HG02623 (cell line): ENCODE data around the gene DNM2.
"Not testable (repeated sequence)": the region's sequence is repeated elsewhere in the genome, so short reads cannot be mapped to it uniquely, and the experiment has no call there.

Source experiments
- ATAC-seq: cut with Tn5 transposase; IDR thresholded peaks from one replicate; pipeline ENCODE4 v1.9.1; 2021; ENCODE audit warnings: moderate library complexity; ENCODE audit not compliant: unreplicated experiment

DNM2 gene

DNA sequence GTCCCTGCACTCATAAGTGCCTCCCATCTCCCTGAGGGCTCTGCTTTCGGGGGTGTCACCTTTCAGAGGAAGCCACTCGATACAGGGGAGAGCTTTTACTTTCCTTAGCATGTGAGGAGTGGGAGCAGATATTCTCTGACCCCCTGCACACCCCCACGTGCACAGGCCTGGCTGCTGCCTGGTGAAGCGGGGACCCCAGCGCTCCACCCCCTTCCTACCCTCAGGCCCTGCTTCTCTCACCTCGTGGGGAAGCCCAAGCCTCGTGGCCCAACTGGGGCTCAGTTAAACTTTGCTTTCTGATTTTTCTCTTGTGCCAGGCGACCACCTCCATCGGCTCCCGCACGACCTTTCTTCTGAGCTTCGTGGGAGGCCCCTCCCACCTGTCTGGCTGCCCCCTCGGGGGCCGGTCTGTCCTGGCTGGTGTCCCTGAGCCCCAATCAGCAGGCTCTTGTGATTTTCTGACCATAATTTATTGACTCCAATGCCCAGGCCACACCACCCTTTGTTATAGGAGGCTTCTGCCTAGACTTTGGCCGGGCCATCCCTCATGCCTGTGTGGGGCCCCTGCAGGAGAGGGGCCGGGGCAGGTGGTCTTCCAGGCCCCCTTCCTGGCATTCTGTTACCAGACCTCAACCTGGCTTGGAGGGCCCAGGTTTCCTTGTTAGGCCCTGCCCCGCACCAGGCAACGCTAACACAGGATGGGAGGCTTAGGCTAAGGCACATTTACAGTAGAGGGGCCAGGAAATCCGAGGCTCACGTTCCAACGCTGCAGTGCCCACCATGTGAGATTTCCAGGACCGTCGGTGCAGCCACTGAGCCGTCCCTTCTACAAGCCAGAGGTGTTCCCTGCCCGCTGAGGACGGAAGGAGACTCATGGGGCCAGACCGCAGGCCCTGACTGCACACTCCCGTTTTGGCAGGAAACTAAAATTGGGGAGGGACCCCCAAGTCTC lies 114.4 kb downstream of the DNM2 start:
- ATAC-seq: no peak

- no peak for ATAC-seq
Measured at GRCh38 chr19:10832939-10833296, 115.0 kb downstream of the DNM2 start.

DNA sequence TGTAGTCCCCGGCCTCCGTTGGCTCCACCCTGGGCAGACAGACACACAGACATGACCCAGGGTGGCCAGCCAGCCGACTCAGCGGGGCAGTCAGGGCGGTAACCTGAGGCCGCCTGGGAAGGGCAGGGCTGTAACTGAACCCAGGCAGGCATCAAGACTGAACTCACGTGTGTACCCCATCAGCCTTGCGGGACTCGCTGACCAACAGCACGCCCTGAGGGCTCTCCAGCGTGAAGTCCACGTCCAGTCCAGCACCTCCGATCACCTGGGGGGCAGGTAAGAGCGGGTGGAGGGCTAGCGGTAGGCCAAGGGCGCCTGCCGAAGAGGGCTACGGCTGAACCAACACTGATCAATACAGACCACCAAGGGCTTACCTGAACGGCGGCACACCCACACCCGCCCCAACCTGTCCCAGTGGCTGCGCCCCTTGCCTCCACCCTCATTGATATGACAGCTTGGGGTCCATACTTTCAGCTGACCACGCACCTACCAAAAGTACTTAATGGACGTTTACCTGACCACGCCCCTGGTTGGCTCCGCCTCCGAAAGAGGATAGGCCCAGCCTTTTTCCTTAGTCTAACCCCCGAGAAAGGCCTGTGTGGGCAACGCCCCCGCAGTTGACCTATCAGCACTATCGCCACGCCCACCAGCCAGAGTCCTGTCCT lies 117.3 kb downstream of the DNM2 start:
- ATAC-seq: peak; percentile 9

GRCh38 chr19:10835754-10836478 lies 118.0 kb downstream of the DNM2 start, which contains the start of gene TMED1:
TMED1 (minus strand) TSS chr19:10836212; CDS start chr19:10836191, 21 bp downstream.
- ATAC-seq: peak; percentile 70

DNA sequence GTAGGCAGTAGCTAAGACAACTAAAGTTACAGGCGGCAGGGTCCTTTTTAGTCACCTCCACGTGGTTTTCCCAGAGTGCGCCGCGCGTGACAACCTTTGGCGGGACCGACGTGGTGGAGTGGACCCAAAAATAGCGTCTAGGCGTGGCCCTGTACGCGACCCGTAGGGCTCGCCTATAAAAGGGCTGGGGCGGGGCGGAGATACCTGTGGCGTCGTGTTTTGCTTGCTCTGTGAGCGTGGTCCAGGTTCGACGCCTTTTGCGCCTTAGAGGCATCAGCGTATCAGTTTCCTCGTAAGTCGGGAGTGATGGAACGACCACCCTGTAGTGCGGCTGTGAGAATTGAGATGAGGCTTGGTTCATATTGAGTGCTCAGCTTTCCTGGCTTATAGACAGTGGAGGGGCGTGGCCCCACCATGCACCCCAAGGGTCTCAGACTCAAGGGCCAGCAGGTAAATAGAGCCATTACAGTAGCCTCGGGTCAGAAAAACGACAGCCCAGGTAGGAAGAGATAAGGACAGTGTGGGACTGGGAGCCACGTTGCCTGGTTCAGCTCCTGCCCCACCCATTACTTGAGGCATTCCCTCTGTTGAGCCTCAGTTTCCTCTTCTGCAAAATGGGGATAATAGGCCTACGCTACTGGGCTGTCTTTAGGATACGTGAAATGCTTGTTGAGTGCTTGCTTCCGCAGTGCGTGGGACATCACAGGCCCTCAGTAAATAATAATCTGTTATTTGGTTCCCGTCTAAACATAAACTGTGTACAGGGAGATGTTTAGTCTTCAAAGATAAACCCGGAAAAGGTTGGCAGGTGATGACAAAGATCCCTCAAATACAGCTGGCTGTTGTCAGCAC lies 118.8 kb downstream of the DNM2 start:
- ATAC-seq: no peak

DNA sequence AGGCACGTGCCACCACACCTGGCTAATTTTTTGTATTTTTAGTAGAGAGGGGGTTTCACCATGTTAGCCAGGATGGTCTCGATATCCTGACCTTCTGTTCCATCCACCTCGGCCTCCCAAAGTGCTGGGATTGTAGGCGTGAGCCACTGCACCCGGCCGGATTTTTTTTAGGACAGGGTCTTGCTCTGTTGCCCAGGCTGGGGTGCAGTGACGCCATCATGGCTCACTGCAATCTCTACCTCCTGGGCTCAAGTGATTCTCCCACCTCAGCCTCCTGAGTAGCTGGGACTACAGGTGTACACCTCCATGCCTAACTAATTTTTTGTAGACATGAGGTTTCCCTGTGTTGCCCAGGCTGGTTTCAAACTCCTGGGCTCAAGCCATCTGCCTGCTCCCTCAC lies 119.8 kb downstream of the DNM2 start:
- ATAC-seq: not testable (repeated sequence)

DNA sequence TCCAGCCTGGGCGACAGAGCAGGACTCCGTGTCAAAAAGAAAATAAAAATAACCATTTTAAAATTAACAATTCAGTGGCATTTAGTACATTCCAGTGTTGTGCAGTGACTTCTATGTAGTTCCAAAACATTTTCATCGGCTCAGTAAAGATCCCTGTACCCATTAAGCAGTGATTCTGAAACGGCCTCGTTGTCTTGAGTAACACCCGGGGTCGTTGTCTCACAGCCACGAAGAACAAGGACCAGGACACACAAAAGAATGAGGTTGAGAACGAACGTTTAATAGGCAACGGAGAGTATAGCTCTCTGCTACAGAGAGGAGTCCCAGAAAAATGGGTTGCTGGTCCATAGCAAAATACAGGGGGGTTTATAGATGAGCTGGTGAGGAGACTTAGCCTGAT lies 120.5 kb downstream of the DNM2 start:
- ATAC-seq: no peak

- ATAC-seq: no peak
Measured at GRCh38 chr19:10839114-10840050, 121.5 kb downstream of the DNM2 start.

DNA sequence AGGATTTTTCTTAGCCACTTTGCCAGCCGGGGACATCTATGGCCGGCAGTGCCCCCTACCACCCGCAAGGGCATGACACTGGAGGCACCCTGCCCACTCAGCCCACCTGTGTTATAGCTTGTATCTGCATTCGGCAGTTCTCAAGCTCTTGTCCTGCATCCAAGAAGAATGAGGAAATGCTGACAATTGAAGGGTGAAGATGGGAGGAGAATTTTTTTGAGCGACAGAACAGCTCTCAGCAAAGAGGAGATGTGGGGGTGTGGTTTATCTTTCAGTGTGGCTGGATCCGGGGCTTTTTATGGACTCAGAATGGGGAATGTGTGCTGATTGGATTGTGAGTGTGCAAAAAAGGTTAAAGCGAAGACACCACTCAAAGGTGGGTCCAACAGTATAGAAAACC lies 124.9 kb downstream of the DNM2 start:
- no peak for ATAC-seq

- no peak for ATAC-seq
Measured at GRCh38 chr19:10846500-10847202, 128.8 kb downstream of the DNM2 start.

- ATAC-seq: no peak
Measured at GRCh38 chr19:10848230-10848856, 130.5 kb downstream of the DNM2 start, which contains the start of gene C19orf38. C19orf38 (plus strand) TSS chr19:10848415; CDS start chr19:10848509, 94 bp downstream.

- ATAC-seq: no peak
Measured at GRCh38 chr19:10850631-10851030, 132.8 kb downstream of the DNM2 start.

GRCh38 chr19:10852098-10852800 lies 134.4 kb downstream of the DNM2 start:
- ATAC-seq: no peak

DNA sequence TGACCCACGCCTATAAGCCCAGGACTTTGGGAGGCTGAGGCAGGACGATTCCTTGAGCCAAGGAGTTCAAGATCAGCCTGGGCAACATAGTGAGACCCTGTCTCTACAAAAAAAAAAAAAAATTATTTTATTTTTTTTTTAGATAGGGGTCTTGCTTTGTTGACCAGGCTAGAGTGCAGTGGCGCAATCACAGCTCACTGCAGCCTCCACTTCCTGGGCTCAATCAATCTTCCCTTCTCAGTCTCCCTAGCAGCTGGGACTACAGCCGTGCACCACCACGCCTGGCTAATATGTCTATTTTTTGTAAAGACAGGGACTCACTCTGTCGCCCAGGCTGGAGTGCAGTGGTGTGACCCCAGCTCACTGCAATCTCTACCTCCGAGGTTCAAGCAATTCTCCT lies 135.1 kb downstream of the DNM2 start:
- ATAC-seq: no peak

- no peak for ATAC-seq
Measured at GRCh38 chr19:10854350-10855089, 136.6 kb downstream of the DNM2 start.

- no peak for ATAC-seq
Measured at GRCh38 chr19:10855879-10856522, 138.1 kb downstream of the DNM2 start.
